GM12878 (cell line): ENCODE results near the gene KLK5. TPM values are rescaled to one million over a fixed set of nuclear protein-coding genes. Genes with fewer than 3 reads are reported as not detected.

Experiments used
- ATF2 ChIP-seq: IDR thresholded peaks from 2 replicates; pipeline ENCODE4 v1.6.1; 2012; ENCODE audit warnings: low read length, inconsistent platforms
- BRCA1 ChIP-seq: IDR thresholded peaks from 2 replicates; pipeline ENCODE4 v1.6.1; 2011; ENCODE audit warnings: low read depth, low read length, improper control_type of control experiment
- CBFB ChIP-seq: IDR thresholded peaks from 2 replicates; pipeline ENCODE4 v1.6.1; 2016; ENCODE audit warnings: antibody characterized with exemption, low read depth
- CREM ChIP-seq: IDR thresholded peaks from 2 replicates; pipeline ENCODE4 v1.6.1; 2014; ENCODE audit warnings: antibody characterized with exemption, low read depth
- CUX1 ChIP-seq: IDR thresholded peaks from 2 replicates; pipeline ENCODE4 v1.6.1; 2012; ENCODE audit warnings: improper control_type of control experiment, low read depth, low read length; ENCODE audit not compliant: insufficient replicate concordance
- DPF2 ChIP-seq: fragments of 450-650 bp; IDR thresholded peaks from 2 replicates; pipeline ENCODE4 v1.6.1; 2017; ENCODE audit warnings: mild to moderate bottlenecking
- FOXM1 ChIP-seq: IDR thresholded peaks from 2 replicates; pipeline ENCODE4 v1.6.1; 2012; ENCODE audit warnings: low read depth, mild to moderate bottlenecking, inconsistent platforms, low read length, moderate library complexity
- GABPA ChIP-seq: IDR thresholded peaks from 2 replicates; pipeline ENCODE4 v1.6.1; 2014; ENCODE audit warnings: antibody characterized with exemption, low read depth, mild to moderate bottlenecking, inconsistent platforms
- HDAC6 ChIP-seq: fragments of 200-600 bp; sonication (generic); IDR thresholded peaks from one replicate; pipeline ENCODE4 v1.8.0; 2017; ENCODE audit warnings: antibody characterized with exemption; ENCODE audit not compliant: unreplicated experiment
- IKZF2 ChIP-seq, 2 experiments: fragments of 450-650 bp; IDR thresholded peaks; 2 replicates each; pipeline ENCODE4 v1.6.1; 2017; ENCODE audit warnings: mild to moderate bottlenecking in 2 of 2, moderate library complexity in 2 of 2
- MYB ChIP-seq: fragments of 150-350 bp; IDR thresholded peaks from 2 replicates; pipeline ENCODE4 v1.6.1; 2014; ENCODE audit warnings: mild to moderate bottlenecking, low read depth, low read length, borderline replicate concordance
- NFIC ChIP-seq: IDR thresholded peaks from 2 replicates; pipeline ENCODE4 v1.6.1; 2012; ENCODE audit warnings: low read depth, mild to moderate bottlenecking, inconsistent platforms, low read length, moderate library complexity
- POLR2AphosphoS2 ChIP-seq: IDR thresholded peaks from 2 replicates; pipeline ENCODE4 v1.6.1; 2011; ENCODE audit warnings: low read depth, mild to moderate bottlenecking, low read length, improper control_type of control experiment, moderate library complexity
- RAD51 ChIP-seq: fragments of 450-650 bp; IDR thresholded peaks from 2 replicates; pipeline ENCODE4 v1.6.1; 2016; ENCODE audit warnings: moderate library complexity, mild to moderate bottlenecking, inconsistent platforms
- REST ChIP-seq: IDR thresholded peaks from 2 replicates; pipeline ENCODE4 v1.6.1; 2012; ENCODE audit warnings: mild to moderate bottlenecking, low read depth, low read length
- RUNX3 ChIP-seq: IDR thresholded peaks from 2 replicates; pipeline ENCODE4 v1.6.1; 2012; ENCODE audit warnings: low read length, inconsistent platforms
- SMAD1 ChIP-seq: fragments of 450-650 bp; IDR thresholded peaks from 2 replicates; pipeline ENCODE4 v1.6.1; 2018; ENCODE audit warnings: mild to moderate bottlenecking, low read depth; ENCODE audit not compliant: partially characterized antibody
- SRF ChIP-seq, 2 experiments: IDR thresholded peaks; 2 replicates each; pipeline ENCODE4 v1.6.1; 2011; ENCODE audit warnings: low read depth in 2 of 2, low read length in 2 of 2, mild to moderate bottlenecking in 1 of 2, moderate library complexity in 1 of 2
- TBL1XR1 ChIP-seq: IDR thresholded peaks from 2 replicates; pipeline ENCODE4 v1.6.1; 2012; ENCODE audit warnings: low read depth, low read length, improper control_type of control experiment
- TCF7 ChIP-seq: IDR thresholded peaks from 2 replicates; pipeline ENCODE4 v1.6.1; 2014; ENCODE audit warnings: antibody characterized with exemption, borderline replicate concordance
- ZBED1 ChIP-seq: IDR thresholded peaks from 2 replicates; pipeline ENCODE4 v1.6.1; 2016; ENCODE audit warnings: borderline replicate concordance
- ZZZ3 ChIP-seq: IDR thresholded peaks from 2 replicates; pipeline ENCODE4 v1.6.1; 2011; ENCODE audit warnings: low read depth; ENCODE audit not compliant: control insufficient read depth, insufficient read length
- polyA plus RNA-seq, 11 experiments: library from polyadenylated mRNA; depleted of rRNA in 4 of 11; unstranded in 6 of 11; stranded (reverse) in 5 of 11; fragments of >200 nt; fragmentation: Nextera tagmentation in 4 of 11; fragmentation: Illumina TruSeq in 1 of 11; extraction: Ambion mirVana in 4 of 11; extraction: Trizol in 1 of 11; gene quantifications; 1 replicate in 1 of 11; 2 replicates in 10 of 11; pipeline versions ENCODE4 v1.2.1 to v1.2.3, GENCODE V29; 2011 to 2016; ENCODE audit warnings: inconsistent platforms in 2 of 11, missing spikeins in 2 of 11, low read depth in 1 of 11
- total RNA-seq, 4 experiments: library from RNA; depleted of rRNA in 3 of 4; stranded (reverse); fragments of >200 nt in 3 of 4; fragmentation: Illumina TruSeq in 1 of 4; extraction: Trizol in 1 of 4; gene quantifications; 2 replicates each; pipeline versions ENCODE4 v1.2.1 to v1.2.3, GENCODE V29; 2013 to 2021

KLK5 gene
- total and polyA plus RNA-seq, 10 of the 15 experiments (the other 5 are each of a cell fraction or from before 2014, with no cell fraction given) = 0.16 TPM; not detected in 9

- TF ChIP-seq ATF2 = peak; percentile 97
- no peak for TF ChIP-seq SMAD1
- no peak for TF ChIP-seq ZZZ3
- TF ChIP-seq GABPA = no peak
- peak; percentile 99 for TF ChIP-seq RAD51
- peak; percentile 76; the same call in 1 of the 2 replicates for TF ChIP-seq TBL1XR1
- TF ChIP-seq IKZF2 (IDR thresholded peaks at IDR 0.05) = peak; percentile 98
- TF ChIP-seq CREM = peak; percentile 94; the same call in 1 of the 2 replicates
- no peak for TF ChIP-seq MYB
- peak; percentile 61 for TF ChIP-seq CUX1
- TF ChIP-seq SRF (IDR thresholded peaks at IDR 0.05; ENCODE audit: low read depth in 2 of 2, low read length in 2 of 2) = 0 out of 4 replicates have a peak, but pooled peaks of 1 of the 2 experiments have one; percentile 20
- peak; percentile 62; the same call in 1 of the 2 replicates for TF ChIP-seq FOXM1
- TF ChIP-seq HDAC6 = no peak
- peak; percentile 89 for TF ChIP-seq ZBED1
- TF ChIP-seq CBFB = peak; percentile 96
- TF ChIP-seq RUNX3 = peak; percentile 98
- TF ChIP-seq REST = no peak
- no peak for TF ChIP-seq TCF7
- TF ChIP-seq DPF2 = peak; percentile 89
- peak; percentile 91; the same call in 1 of the 2 replicates for TF ChIP-seq NFIC
- TF ChIP-seq POLR2AphosphoS2 = no peak
- TF ChIP-seq BRCA1 = no peak
These were observed 56.1 kb downstream of the KLK5 start (continued) for GRCh38 chr19:50896591-50897190.
